IMR-90 (cell line): ENCODE results near the gene MOB4.

Experiments
- BHLHE40 ChIP-seq: fragments of 150-350 bp; IDR thresholded peaks from 2 replicates; pipeline ENCODE4 v1.6.1; 2016; ENCODE audit warnings: mild to moderate bottlenecking, low read depth, low read length
- MAZ ChIP-seq: IDR thresholded peaks from 2 replicates; pipeline ENCODE4 v1.6.1; 2012; ENCODE audit warnings: low read depth, mild to moderate bottlenecking, low read length, improper control_type of control experiment, moderate library complexity, borderline replicate concordance
- MXI1 ChIP-seq: IDR thresholded peaks from 2 replicates; pipeline ENCODE4 v1.6.1; 2012; ENCODE audit warnings: low read depth, mild to moderate bottlenecking, low read length, moderate library complexity, borderline replicate concordance
- POLR2A ChIP-seq: IDR thresholded peaks from 2 replicates; pipeline ENCODE4 v1.6.1; 2012; ENCODE audit warnings: mild to moderate bottlenecking, low read depth, low read length
- RCOR1 ChIP-seq: IDR thresholded peaks from 2 replicates; pipeline ENCODE4 v1.6.1; 2012; ENCODE audit warnings: mild to moderate bottlenecking, low read length, improper control_type of control experiment; ENCODE audit not compliant: insufficient replicate concordance
- RFX5 ChIP-seq: IDR thresholded peaks from 2 replicates; pipeline ENCODE4 v1.8.0; 2012; ENCODE audit warnings: low read depth, mild to moderate bottlenecking, low read length, moderate library complexity
- SMC3 ChIP-seq: fragments of 150-350 bp; IDR thresholded peaks from 2 replicates; pipeline ENCODE4 v1.6.1; 2016; ENCODE audit warnings: low read depth, mild to moderate bottlenecking, antibody characterized with exemption, low read length, moderate library complexity
- TF ChIP-seq, protein P1 (sequence below): conservative IDR thresholded peaks from 2 replicates; pipeline ENCODE4 v1.5.1; 2012; ENCODE audit warnings: mild to moderate bottlenecking, low read depth, low read length, improper control_type of control experiment

DNA sequence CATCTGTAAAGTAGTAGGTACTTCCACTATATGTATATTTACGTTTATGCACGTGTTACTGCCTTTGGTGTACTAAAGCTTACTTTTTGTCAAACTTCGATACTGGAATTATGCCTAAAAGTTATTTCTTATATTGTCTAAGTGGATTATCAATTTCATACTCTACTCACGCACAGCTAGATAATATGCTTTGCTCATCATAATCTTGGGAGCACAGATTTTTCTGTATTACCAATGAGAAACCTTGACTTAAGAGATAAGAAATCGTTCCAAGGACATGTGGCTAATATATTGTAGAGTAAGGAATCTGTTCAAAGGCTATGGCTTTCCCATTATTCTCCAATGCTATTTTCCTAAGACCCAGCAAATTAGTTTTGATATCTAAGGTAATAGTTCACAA is 9.2 kb upstream of the MOB4 start:
- TF ChIP-seq RFX5 (no peak), MAZ (no peak), POLR2A (no peak), RCOR1 (no peak), BHLHE40 (no peak), MXI1 (no peak), SMC3 (no peak)
- TF ChIP-seq, protein P1, sequence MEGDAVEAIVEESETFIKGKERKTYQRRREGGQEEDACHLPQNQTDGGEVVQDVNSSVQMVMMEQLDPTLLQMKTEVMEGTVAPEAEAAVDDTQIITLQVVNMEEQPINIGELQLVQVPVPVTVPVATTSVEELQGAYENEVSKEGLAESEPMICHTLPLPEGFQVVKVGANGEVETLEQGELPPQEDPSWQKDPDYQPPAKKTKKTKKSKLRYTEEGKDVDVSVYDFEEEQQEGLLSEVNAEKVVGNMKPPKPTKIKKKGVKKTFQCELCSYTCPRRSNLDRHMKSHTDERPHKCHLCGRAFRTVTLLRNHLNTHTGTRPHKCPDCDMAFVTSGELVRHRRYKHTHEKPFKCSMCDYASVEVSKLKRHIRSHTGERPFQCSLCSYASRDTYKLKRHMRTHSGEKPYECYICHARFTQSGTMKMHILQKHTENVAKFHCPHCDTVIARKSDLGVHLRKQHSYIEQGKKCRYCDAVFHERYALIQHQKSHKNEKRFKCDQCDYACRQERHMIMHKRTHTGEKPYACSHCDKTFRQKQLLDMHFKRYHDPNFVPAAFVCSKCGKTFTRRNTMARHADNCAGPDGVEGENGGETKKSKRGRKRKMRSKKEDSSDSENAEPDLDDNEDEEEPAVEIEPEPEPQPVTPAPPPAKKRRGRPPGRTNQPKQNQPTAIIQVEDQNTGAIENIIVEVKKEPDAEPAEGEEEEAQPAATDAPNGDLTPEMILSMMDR, result no peak
